ENCODE measurements around the gene UBE2G2.

DNA sequence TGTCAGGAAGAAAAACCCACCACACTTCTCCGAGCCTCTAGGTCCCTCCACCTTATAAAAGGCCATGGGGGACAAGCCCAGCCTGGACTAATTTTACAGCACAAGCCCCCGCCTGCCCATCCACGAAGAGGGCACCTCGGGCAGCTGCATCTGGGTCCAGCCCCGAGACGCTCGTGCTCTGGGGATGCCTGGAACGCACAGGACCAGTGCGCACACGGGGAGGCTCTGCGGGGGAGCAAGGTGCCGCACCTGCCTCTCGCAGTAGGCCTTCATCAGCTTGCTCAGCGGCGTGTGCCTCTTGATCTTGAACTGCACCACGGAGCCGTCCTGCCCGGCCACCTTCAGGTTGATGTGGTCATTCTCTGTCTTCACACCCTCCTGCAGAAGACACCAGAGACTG is 12.1 kb upstream of the UBE2G2 start:
- TF ChIP-seq EZH2 (IDR thresholded peaks at IDR 0.05; ENCODE audit: low read length, unreplicated experiment) (no peak), CTCF (conservative IDR thresholded peaks at IDR 0.05; ENCODE audit: low read depth, low read length) (no peak), EZH2phosphoT487 (IDR thresholded peaks at IDR 0.05; ENCODE audit: borderline replicate concordance, low read length) (no peak)
